GM23338 (cell line): Measurements from ENCODE around the gene TSPAN5. TPM values are rescaled to one million over a fixed set of nuclear protein-coding genes. Genes with fewer than 3 reads are reported as not detected.

Source experiments
- ATAC-seq: fragments of 200-7000 bp; cut with Tn5 transposase; 3 replicates; pipeline ENCODE4 v1.9.1; 2020
- DNase-seq: peaks from one replicate; pipeline ENCODE4 v3.0.0-alpha.2; 2015; ENCODE audit warnings: low spot score
- H2AFZ ChIP-seq: fragments of 200-600 bp; sonication (generic); 2 replicates; pipeline ENCODE4 v1.8.0; 2016; ENCODE audit warnings: antibody characterized with exemption, mild to moderate bottlenecking, moderate library complexity
- H3F3A ChIP-seq: fragments of 200-600 bp; sonication (generic); replicated peaks from 2 replicates; pipeline ENCODE4 v1.8.0; 2017; ENCODE audit warnings: antibody characterized with exemption, mixed run types, low read depth
- H3K27ac ChIP-seq: fragments of 200-600 bp; sonication (generic); 2 replicates; pipeline ENCODE4 v1.6.1; 2016; ENCODE audit warnings: low read depth
- H3K27me3 ChIP-seq: fragments of 200-600 bp; sonication (generic); 2 replicates; pipeline ENCODE4 v1.8.0; 2016; ENCODE audit warnings: mild to moderate bottlenecking, mixed run types, moderate library complexity; ENCODE audit not compliant: insufficient read depth
- H3K36me3 ChIP-seq: fragments of 200-600 bp; sonication (generic); 2 replicates; pipeline ENCODE4 v1.8.0; 2016; ENCODE audit warnings: mild to moderate bottlenecking; ENCODE audit not compliant: insufficient read depth
- H3K4me1 ChIP-seq: fragments of 200-600 bp; sonication (generic); 2 replicates; pipeline ENCODE4 v1.8.0; 2016; ENCODE audit warnings: mild to moderate bottlenecking, moderate library complexity; ENCODE audit not compliant: insufficient read depth
- H3K4me2 ChIP-seq: fragments of 200-600 bp; sonication (generic); 2 replicates; pipeline ENCODE4 v1.7.1; 2017; ENCODE audit warnings: mixed run types
- H3K4me3 ChIP-seq: fragments of 200-600 bp; sonication (generic); 2 replicates; pipeline ENCODE4 v1.6.1; 2016; ENCODE audit warnings: mixed run types
- H3K79me2 ChIP-seq: fragments of 200-600 bp; sonication (generic); replicated peaks from 2 replicates; pipeline ENCODE4 v1.8.0; 2017; ENCODE audit warnings: mild to moderate bottlenecking; ENCODE audit not compliant: insufficient read depth
- H3K9me2 ChIP-seq: fragments of 200-600 bp; sonication (generic); 2 replicates; pipeline ENCODE4 v1.8.0; 2017; ENCODE audit not compliant: insufficient read depth
- H4K20me1 ChIP-seq: fragments of 200-600 bp; sonication (generic); replicated peaks from 2 replicates; pipeline ENCODE4 v1.8.0; 2017; ENCODE audit warnings: mild to moderate bottlenecking; ENCODE audit not compliant: insufficient read depth
- H3K27ac Mint-ChIP-seq: 2 replicates; pipeline ENCODE4 v1.8.0; 2020; ENCODE audit warnings: inconsistent platforms, mild to moderate bottlenecking, moderate library complexity, mixed read lengths
- H3K27me3 Mint-ChIP-seq: 3 replicates; pipeline ENCODE4 v1.8.0; 2022; ENCODE audit warnings: low read depth, mild to moderate bottlenecking, moderate library complexity, mixed read lengths, inconsistent platforms; ENCODE audit not compliant: insufficient read depth, poor library complexity
- H3K36me3 Mint-ChIP-seq: 3 replicates; pipeline ENCODE4 v1.8.0; 2021; ENCODE audit warnings: low read depth, mild to moderate bottlenecking, inconsistent platforms, moderate library complexity, mixed read lengths
- H3K4me1 Mint-ChIP-seq: 3 replicates; pipeline ENCODE4 v1.8.0; 2020; ENCODE audit warnings: mild to moderate bottlenecking, inconsistent platforms, mixed read lengths
- H3K4me3 Mint-ChIP-seq: 3 replicates; pipeline ENCODE4 v1.8.0; 2021; ENCODE audit warnings: moderate library complexity, mild to moderate bottlenecking, inconsistent platforms, mixed read lengths
- H3K9me3 Mint-ChIP-seq: 3 replicates; pipeline ENCODE4 v1.8.0; 2020; ENCODE audit warnings: moderate library complexity, mild to moderate bottlenecking, inconsistent platforms, mixed read lengths
- CREB1 ChIP-seq: fragments of 250-450 bp; sonication (Bioruptor Pico); IDR thresholded peaks from 2 replicates; pipeline ENCODE4 v1.5.0; 2020; ENCODE audit warnings: low read depth, mild to moderate bottlenecking, moderate library complexity
- CTCF ChIP-seq, 2 experiments: fragments of 200-600 bp in 1 of 2; sonication (generic) in 1 of 2; conservative IDR thresholded peaks; 2 replicates each; pipeline versions ENCODE4 v1.5.1 to v1.6.1; 2016 to 2017; ENCODE audit warnings: antibody characterized with exemption in 2 of 2, low read depth in 2 of 2, mild to moderate bottlenecking in 2 of 2, moderate library complexity in 1 of 2
- EZH2phosphoT487 ChIP-seq: fragments of 200-600 bp; sonication (generic); IDR thresholded peaks from one replicate; pipeline ENCODE4 v1.8.1; 2018; ENCODE audit warnings: antibody characterized with exemption; ENCODE audit not compliant: unreplicated experiment
- JUNB ChIP-seq: IDR thresholded peaks from one replicate; pipeline ENCODE4 v1.6.1; 2016; ENCODE audit warnings: antibody characterized with exemption; ENCODE audit not compliant: unreplicated experiment
- NANOG ChIP-seq: IDR thresholded peaks from 2 replicates; pipeline ENCODE4 v1.6.1; 2016; ENCODE audit warnings: antibody characterized with exemption, borderline replicate concordance
- ZNF462 ChIP-seq: fragments of 250-450 bp; sonication (Bioruptor Pico); IDR thresholded peaks from 2 replicates; pipeline ENCODE4 v1.5.0; 2020; ENCODE audit warnings: mild to moderate bottlenecking, moderate library complexity
- polyA plus RNA-seq: library from polyadenylated mRNA; unstranded; fragments of >200 nt; fragmentation: Nextera tagmentation; extraction: Ambion mirVana; gene quantifications from 2 replicates; pipeline ENCODE4 v1.2.1, GENCODE V29; 2016
- total RNA-seq: library from RNA; depleted of rRNA; stranded (reverse); fragments of >200 nt; shearing (Covaris generic); gene quantifications from 2 replicates; pipeline ENCODE4 v1.2.3, GENCODE V29; 2014
- TF ChIP-seq, protein P1 (sequence below): IDR thresholded peaks from 2 replicates; pipeline ENCODE4 v1.6.1; 2016; ENCODE audit warnings: antibody characterized with exemption
- TF ChIP-seq, protein P2 (sequence below): IDR thresholded peaks from one replicate; pipeline ENCODE4 v1.6.1; 2018; ENCODE audit warnings: antibody characterized with exemption; ENCODE audit not compliant: unreplicated experiment

Gene TSPAN5
- total and polyA plus RNA-seq, 2 experiments from 2014 or later: 18.6 to 21.5 TPM

DNA sequence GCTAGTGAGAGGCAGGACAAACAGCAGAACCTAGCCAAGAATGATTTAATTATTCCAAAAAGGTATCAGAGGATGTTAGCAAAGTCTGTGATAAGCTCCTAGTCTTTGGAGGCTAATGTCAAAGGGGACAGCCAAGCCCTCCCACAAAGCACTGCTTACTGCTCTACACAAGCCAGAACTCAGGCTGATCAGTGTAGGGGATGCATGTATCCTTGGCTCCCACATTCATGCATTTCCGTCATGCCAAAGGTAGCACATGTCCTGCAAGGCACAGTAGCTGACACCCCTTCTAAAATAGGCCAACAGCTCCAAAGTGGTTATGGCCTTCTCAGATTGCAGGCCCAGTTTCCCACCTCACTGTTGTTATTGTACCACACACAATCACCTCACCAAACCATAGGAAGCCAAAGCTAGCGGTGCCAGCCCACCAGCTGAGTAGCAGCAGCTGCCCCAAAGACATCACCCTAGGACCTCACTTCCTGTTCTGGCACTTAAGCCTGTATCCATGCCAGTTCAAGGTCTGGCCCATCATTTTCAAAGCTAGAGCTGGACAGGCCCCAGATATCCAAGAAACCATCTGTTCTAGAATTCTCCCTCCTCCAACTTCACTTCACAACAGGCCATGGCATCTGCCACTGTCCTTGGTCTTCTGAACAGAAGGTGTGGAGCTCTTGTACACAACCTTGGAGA, 40.9 kb downstream of the TSPAN5 start:
- no peak overlapping the region for H3K4me3 ChIP-seq
- no peaks in the 10 kb centered on the region for H3K9me3 Mint-ChIP-seq
- H2AFZ ChIP-seq: no peak overlapping the region
- H3F3A ChIP-seq: 0 out of 2 replicates have a peak, but pooled peaks cover 3% of the 10 kb centered on the region
- H3K27ac Mint-ChIP-seq: no peak overlapping the region
- peaks cover 77% of the 10 kb centered on the region for H3K79me2 ChIP-seq
- H3K9me2 ChIP-seq: no peaks in the 10 kb centered on the region; the same call in 1 of the 2 replicates
- H3K4me1 ChIP-seq: peaks cover 34% of the 10 kb centered on the region
- peaks cover 45% of the 10 kb centered on the region for H3K4me1 Mint-ChIP-seq
- ATAC-seq (no peak), DNase-seq (no peak)
- no peak overlapping the region for H3K27ac ChIP-seq
- no peak overlapping the region for H3K4me2 ChIP-seq
- H3K36me3 Mint-ChIP-seq: no peaks in the 10 kb centered on the region
- no peak overlapping the region for H3K4me3 Mint-ChIP-seq
- TF ChIP-seq CTCF (conservative IDR thresholded peaks at IDR 0.05; ENCODE audit: low read depth in 2 of 2): no peak
- TF ChIP-seq, protein P1, sequence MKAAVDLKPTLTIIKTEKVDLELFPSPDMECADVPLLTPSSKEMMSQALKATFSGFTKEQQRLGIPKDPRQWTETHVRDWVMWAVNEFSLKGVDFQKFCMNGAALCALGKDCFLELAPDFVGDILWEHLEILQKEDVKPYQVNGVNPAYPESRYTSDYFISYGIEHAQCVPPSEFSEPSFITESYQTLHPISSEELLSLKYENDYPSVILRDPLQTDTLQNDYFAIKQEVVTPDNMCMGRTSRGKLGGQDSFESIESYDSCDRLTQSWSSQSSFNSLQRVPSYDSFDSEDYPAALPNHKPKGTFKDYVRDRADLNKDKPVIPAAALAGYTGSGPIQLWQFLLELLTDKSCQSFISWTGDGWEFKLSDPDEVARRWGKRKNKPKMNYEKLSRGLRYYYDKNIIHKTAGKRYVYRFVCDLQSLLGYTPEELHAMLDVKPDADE: no peak
- no peaks in the 10 kb centered on the region; the same call in none of the 2 replicates for H4K20me1 ChIP-seq
- peaks cover 8% of the 10 kb centered on the region for H3K27me3 Mint-ChIP-seq
- H3K27me3 ChIP-seq: no peaks in the 10 kb centered on the region
- no peaks in the 10 kb centered on the region for H3K36me3 ChIP-seq

- Histone ChIP-seq H3K27ac (no peak overlapping the region), H4K20me1 (no peaks in the 10 kb centered on the region; the same call in none of the 2 replicates), H2AFZ (no peak overlapping the region), H3K79me2 (peaks cover 79% of the 10 kb centered on the region), H3K27me3 (no peaks in the 10 kb centered on the region), H3K4me1 (peaks cover 42% of the 10 kb centered on the region), H3K4me3 (no peak overlapping the region), H3K36me3 (no peaks in the 10 kb centered on the region), H3F3A (0 out of 2 replicates have a peak, but pooled peaks cover 3% of the 10 kb centered on the region), H3K4me2 (no peak overlapping the region), H3K9me2 (no peaks in the 10 kb centered on the region; the same call in 1 of the 2 replicates)
- Mint-ChIP-seq H3K27me3 (peaks cover 11% of the 10 kb centered on the region), H3K4me1 (peaks cover 58% of the 10 kb centered on the region), H3K27ac (no peak overlapping the region), H3K36me3 (no peaks in the 10 kb centered on the region), H3K4me3 (no peak overlapping the region), H3K9me3 (no peaks in the 10 kb centered on the region)
- ATAC-seq: no peak
- no peak for DNase-seq
- TF ChIP-seq NANOG (no peak), JUNB (no peak), ZNF462 (CRISPR knock-in tag) (no peak), CREB1 (no peak), EZH2phosphoT487 (no peak)
- TF ChIP-seq, protein P2, sequence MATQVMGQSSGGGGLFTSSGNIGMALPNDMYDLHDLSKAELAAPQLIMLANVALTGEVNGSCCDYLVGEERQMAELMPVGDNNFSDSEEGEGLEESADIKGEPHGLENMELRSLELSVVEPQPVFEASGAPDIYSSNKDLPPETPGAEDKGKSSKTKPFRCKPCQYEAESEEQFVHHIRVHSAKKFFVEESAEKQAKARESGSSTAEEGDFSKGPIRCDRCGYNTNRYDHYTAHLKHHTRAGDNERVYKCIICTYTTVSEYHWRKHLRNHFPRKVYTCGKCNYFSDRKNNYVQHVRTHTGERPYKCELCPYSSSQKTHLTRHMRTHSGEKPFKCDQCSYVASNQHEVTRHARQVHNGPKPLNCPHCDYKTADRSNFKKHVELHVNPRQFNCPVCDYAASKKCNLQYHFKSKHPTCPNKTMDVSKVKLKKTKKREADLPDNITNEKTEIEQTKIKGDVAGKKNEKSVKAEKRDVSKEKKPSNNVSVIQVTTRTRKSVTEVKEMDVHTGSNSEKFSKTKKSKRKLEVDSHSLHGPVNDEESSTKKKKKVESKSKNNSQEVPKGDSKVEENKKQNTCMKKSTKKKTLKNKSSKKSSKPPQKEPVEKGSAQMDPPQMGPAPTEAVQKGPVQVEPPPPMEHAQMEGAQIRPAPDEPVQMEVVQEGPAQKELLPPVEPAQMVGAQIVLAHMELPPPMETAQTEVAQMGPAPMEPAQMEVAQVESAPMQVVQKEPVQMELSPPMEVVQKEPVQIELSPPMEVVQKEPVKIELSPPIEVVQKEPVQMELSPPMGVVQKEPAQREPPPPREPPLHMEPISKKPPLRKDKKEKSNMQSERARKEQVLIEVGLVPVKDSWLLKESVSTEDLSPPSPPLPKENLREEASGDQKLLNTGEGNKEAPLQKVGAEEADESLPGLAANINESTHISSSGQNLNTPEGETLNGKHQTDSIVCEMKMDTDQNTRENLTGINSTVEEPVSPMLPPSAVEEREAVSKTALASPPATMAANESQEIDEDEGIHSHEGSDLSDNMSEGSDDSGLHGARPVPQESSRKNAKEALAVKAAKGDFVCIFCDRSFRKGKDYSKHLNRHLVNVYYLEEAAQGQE: no peak
Observed at GRCh38 chr4:98615991-98616390, 42.4 kb downstream of the TSPAN5 start.
